RPMI8226 (cell line): ENCODE data around the gene FASN.
A peak's percentile ranks its signal among the peaks of the same experiment; 100 is the strongest.

Experiments
- DNase-seq: peaks from one replicate; pipeline ENCODE4 v3.0.0-alpha.2; 2015

FASN gene

GRCh38 chr17:82117139-82118090 lies 19.4 kb upstream of the FASN start:
- no peak for DNase-seq

- DNase-seq: no peak
Observed at GRCh38 chr17:82116246-82116645, 18.2 kb upstream of the FASN start.

- no peak for DNase-seq
Observed at GRCh38 chr17:82114872-82115271, 16.8 kb upstream of the FASN start.

- DNase-seq: no peak
Observed at GRCh38 chr17:82114447-82114846, 16.4 kb upstream of the FASN start.

GRCh38 chr17:82113941-82114340 lies 15.9 kb upstream of the FASN start:
- no peak for DNase-seq

- no peak for DNase-seq
Observed at GRCh38 chr17:82113422-82113821, 15.4 kb upstream of the FASN start.

- DNase-seq: no peak
Observed at GRCh38 chr17:82112914-82113311, 14.9 kb upstream of the FASN start.

GRCh38 chr17:82112181-82112913 lies 14.3 kb upstream of the FASN start:
- DNase-seq: no peak

GRCh38 chr17:82110298-82110697 lies 12.3 kb upstream of the FASN start:
- no peak for DNase-seq

- DNase-seq: no peak
Observed at GRCh38 chr17:82108961-82109475, 11.0 kb upstream of the FASN start.

GRCh38 chr17:82108496-82108945 lies 10.5 kb upstream of the FASN start:
- no peak for DNase-seq

GRCh38 chr17:82108038-82108437 lies 10.0 kb upstream of the FASN start:
- no peak for DNase-seq

GRCh38 chr17:82107341-82107860 lies 9.4 kb upstream of the FASN start:
- peak; percentile 30 for DNase-seq

GRCh38 chr17:82106688-82107305 lies 8.8 kb upstream of the FASN start:
- no peak for DNase-seq

GRCh38 chr17:82105882-82106687 lies 8.0 kb upstream of the FASN start:
- peak; percentile 90 for DNase-seq

GRCh38 chr17:82105417-82105881 lies 7.4 kb upstream of the FASN start:
- DNase-seq: no peak

- no peak for DNase-seq
Observed at GRCh38 chr17:82104797-82105416, 6.9 kb upstream of the FASN start.

GRCh38 chr17:82103553-82104451 lies 5.8 kb upstream of the FASN start:
- no peak for DNase-seq

- no peak for DNase-seq
Observed at GRCh38 chr17:82101767-82102679, 4.0 kb upstream of the FASN start.
